SK-N-SH treated with all-trans-retinoic acid at 6 μM for 48 hours (cell line): ENCODE results near the gene P2RX3.

Experiments
- ATAC-seq: fragments of 200-7000 bp; cut with Tn5 transposase; 3 replicates; pipeline ENCODE4 v1.9.1; 2020; ENCODE audit warnings: mild to moderate bottlenecking, moderate library complexity
- ARNTL ChIP-seq: fragments of 450-650 bp; formaldehyde crosslinking; IDR thresholded peaks from 2 replicates; pipeline ENCODE4 v1.5.0; 2020; ENCODE audit warnings: low read depth, mild to moderate bottlenecking, moderate library complexity, borderline replicate concordance
- BACH2 ChIP-seq: fragments of 250-450 bp; sonication (Bioruptor Pico); IDR thresholded peaks from 2 replicates; pipeline ENCODE4 v1.9.0; 2021; ENCODE audit warnings: mild to moderate bottlenecking, borderline replicate concordance
- CREB5 ChIP-seq: fragments of 250-450 bp; sonication (Bioruptor Pico); IDR thresholded peaks from 2 replicates; pipeline ENCODE4 v1.5.1; 2020; ENCODE audit warnings: low read depth, mild to moderate bottlenecking, moderate library complexity
- CSDC2 ChIP-seq: fragments of 250-450 bp; sonication (Bioruptor Pico); IDR thresholded peaks from 2 replicates; pipeline ENCODE4 v1.5.0; 2020; ENCODE audit warnings: mild to moderate bottlenecking, moderate library complexity
- CSRNP3 ChIP-seq: fragments of 250-450 bp; sonication (Bioruptor Pico); IDR thresholded peaks from 2 replicates; pipeline ENCODE4 v1.5.1; 2021; ENCODE audit warnings: mild to moderate bottlenecking, moderate library complexity
- ESRRG ChIP-seq: fragments of 250-450 bp; sonication (Bioruptor Pico); IDR thresholded peaks from 2 replicates; pipeline ENCODE4 v1.6.1; 2021; ENCODE audit warnings: mild to moderate bottlenecking
- GLIS3 ChIP-seq: fragments of 250-450 bp; sonication (Bioruptor Pico); IDR thresholded peaks from 2 replicates; pipeline ENCODE4 v1.5.0; 2020; ENCODE audit warnings: mild to moderate bottlenecking, moderate library complexity
- ISL1 ChIP-seq: fragments of 250-450 bp; sonication (Bioruptor Pico); IDR thresholded peaks from 2 replicates; pipeline ENCODE4 v2.1.2; 2022; ENCODE audit warnings: mild to moderate bottlenecking, moderate library complexity
- OSR1 ChIP-seq: fragments of 250-450 bp; sonication (Bioruptor Pico); IDR thresholded peaks from 2 replicates; pipeline ENCODE4 v1.8.0; 2022; ENCODE audit warnings: moderate library complexity, mild to moderate bottlenecking, inconsistent platforms
- PATZ1 ChIP-seq: fragments of 250-450 bp; sonication (Bioruptor Pico); IDR thresholded peaks from 2 replicates; pipeline ENCODE4 v1.8.0; 2020; ENCODE audit warnings: mild to moderate bottlenecking, moderate library complexity, borderline replicate concordance
- POU6F1 ChIP-seq: fragments of 250-450 bp; sonication (Bioruptor Pico); IDR thresholded peaks from 2 replicates; pipeline ENCODE4 v1.8.0; 2021; ENCODE audit warnings: low read depth, mild to moderate bottlenecking, moderate library complexity, borderline replicate concordance
- PPARA ChIP-seq: fragments of 250-450 bp; sonication (Bioruptor Pico); IDR thresholded peaks from 2 replicates; pipeline ENCODE4 v1.5.0; 2020; ENCODE audit warnings: mild to moderate bottlenecking, borderline replicate concordance
- RARB ChIP-seq: fragments of 250-450 bp; sonication (Bioruptor Pico); IDR thresholded peaks from 2 replicates; pipeline ENCODE4 v1.8.0; 2021; ENCODE audit warnings: mild to moderate bottlenecking, moderate library complexity
- SNAI2 ChIP-seq: fragments of 250-450 bp; sonication (Bioruptor Pico); IDR thresholded peaks from 2 replicates; pipeline ENCODE4 v1.5.0; 2020; ENCODE audit warnings: mild to moderate bottlenecking, moderate library complexity
- TCF4 ChIP-seq: fragments of 250-450 bp; sonication (Bioruptor Pico); IDR thresholded peaks from 2 replicates; pipeline ENCODE4 v1.8.0; 2021; ENCODE audit warnings: mild to moderate bottlenecking, moderate library complexity, borderline replicate concordance
- TOX ChIP-seq: fragments of 250-450 bp; sonication (Bioruptor Pico); IDR thresholded peaks from 2 replicates; pipeline ENCODE4 v1.8.0; 2021; ENCODE audit warnings: mild to moderate bottlenecking, moderate library complexity, borderline replicate concordance
- TSHZ2 ChIP-seq: fragments of 250-450 bp; sonication (Bioruptor Pico); IDR thresholded peaks from 2 replicates; pipeline ENCODE4 v1.5.0; 2020; ENCODE audit warnings: mild to moderate bottlenecking, moderate library complexity
- ZC3H10 ChIP-seq: fragments of 250-450 bp; sonication (Bioruptor Pico); IDR thresholded peaks from 2 replicates; pipeline ENCODE4 v1.5.1; 2021; ENCODE audit warnings: mild to moderate bottlenecking, moderate library complexity
- ZFP3 ChIP-seq: fragments of 250-450 bp; sonication (Bioruptor Pico); IDR thresholded peaks from 2 replicates; pipeline ENCODE4 v1.5.0; 2020; ENCODE audit warnings: mild to moderate bottlenecking, moderate library complexity
- ZFP30 ChIP-seq: fragments of 450-650 bp; formaldehyde crosslinking; IDR thresholded peaks from 2 replicates; pipeline ENCODE4 v1.5.0; 2022; ENCODE audit warnings: mild to moderate bottlenecking, moderate library complexity
- ZNF565 ChIP-seq: fragments of 450-650 bp; formaldehyde crosslinking; conservative IDR thresholded peaks from 2 replicates; pipeline ENCODE4 v1.5.0; 2020; ENCODE audit warnings: low read depth, mild to moderate bottlenecking, moderate library complexity
- ZNF70 ChIP-seq: fragments of 450-650 bp; formaldehyde crosslinking; IDR thresholded peaks from 2 replicates; pipeline ENCODE4 v1.5.0; 2020; ENCODE audit warnings: mild to moderate bottlenecking, moderate library complexity

The P2RX3 gene

GRCh38 chr11:57300785-57301184, 37.4 kb upstream of the P2RX3 start:
- no peak for ATAC-seq
- TF ChIP-seq CREB5 (no peak), ISL1 (CRISPR knock-in tag) (no peak), ESRRG (CRISPR knock-in tag) (no peak), GLIS3 (CRISPR knock-in tag) (no peak), ZFP30 (CRISPR knock-in tag) (no peak), ZNF565 (no peak), POU6F1 (no peak), ZC3H10 (no peak), TOX (no peak), CSDC2 (CRISPR knock-in tag) (no peak), ARNTL (no peak), RARB (CRISPR knock-in tag) (no peak), CSRNP3 (CRISPR knock-in tag) (no peak), TCF4 (CRISPR knock-in tag) (no peak), TSHZ2 (CRISPR knock-in tag) (no peak), OSR1 (CRISPR knock-in tag) (no peak), SNAI2 (CRISPR knock-in tag) (no peak), BACH2 (no peak), PPARA (no peak)
- TF ChIP-seq, all 23 proteins: peak for 0

GRCh38 chr11:57301711-57302423, 36.3 kb upstream of the P2RX3 start:
- no peak for ATAC-seq
- TF ChIP-seq ZNF565 (no peak), ZC3H10 (no peak), PATZ1 (CRISPR knock-in tag) (no peak), CSRNP3 (CRISPR knock-in tag) (no peak), CREB5 (no peak), ARNTL (no peak), GLIS3 (CRISPR knock-in tag) (no peak), SNAI2 (CRISPR knock-in tag) (no peak), CSDC2 (CRISPR knock-in tag) (no peak), ZFP3 (CRISPR knock-in tag) (no peak), ZNF70 (CRISPR knock-in tag) (no peak), BACH2 (no peak), PPARA (no peak), ISL1 (CRISPR knock-in tag) (no peak), ESRRG (CRISPR knock-in tag) (no peak), TSHZ2 (CRISPR knock-in tag) (no peak)
